Brain microvascular endothelial cell (primary cell): Measurements from ENCODE around the gene ZIC5.

Source experiments
- DNase-seq: peaks from one replicate; pipeline ENCODE4 v3.0.0-alpha.2; 2020
- H3K27ac ChIP-seq: fragments of 250-450 bp; sonication (Bioruptor Pico); 2 replicates; pipeline ENCODE4 v1.5.1; 2020; ENCODE audit warnings: mild to moderate bottlenecking, moderate library complexity
- H3K27me3 ChIP-seq: fragments of 250-450 bp; sonication (Bioruptor Pico); replicated peaks from 2 replicates; pipeline ENCODE4 v1.5.1; 2020; ENCODE audit warnings: mild to moderate bottlenecking
- H3K36me3 ChIP-seq: fragments of 250-450 bp; sonication (Bioruptor Pico); replicated peaks from 2 replicates; pipeline ENCODE4 v1.5.1; 2020; ENCODE audit warnings: mild to moderate bottlenecking
- H3K4me3 ChIP-seq: 2 replicates; pipeline ENCODE4 v1.5.1; 2011; ENCODE audit warnings: low read depth, mild to moderate bottlenecking, control low read depth, low read length, moderate library complexity
- in situ Hi-C: cut with HindIII; loops from 2 replicates; pipeline ENCODE4 v1.10.0; 2017; ENCODE audit warnings: low sequenced_read_pairs, low pct_ligation_motif_present
- TF ChIP-seq, protein P1 (sequence below): IDR thresholded peaks from 2 replicates; pipeline ENCODE4 v1.5.1; 2011; ENCODE audit warnings: low read depth, mild to moderate bottlenecking, moderate library complexity, low read length, control low read depth, inconsistent platforms; ENCODE audit errors: missing control alignments

The ZIC5 gene

GRCh38 chr13:99984461-99985240 lies 13.1 kb upstream of the ZIC5 start:
- no peaks in the 10 kb centered on the region for H3K36me3 ChIP-seq
- peak overlapping the region; percentile 75 for H3K27ac ChIP-seq
- no peaks in the 10 kb centered on the region for H3K27me3 ChIP-seq
- DNase-seq = no peak
- in situ Hi-C loops = no loop called here
- TF ChIP-seq, protein P1, sequence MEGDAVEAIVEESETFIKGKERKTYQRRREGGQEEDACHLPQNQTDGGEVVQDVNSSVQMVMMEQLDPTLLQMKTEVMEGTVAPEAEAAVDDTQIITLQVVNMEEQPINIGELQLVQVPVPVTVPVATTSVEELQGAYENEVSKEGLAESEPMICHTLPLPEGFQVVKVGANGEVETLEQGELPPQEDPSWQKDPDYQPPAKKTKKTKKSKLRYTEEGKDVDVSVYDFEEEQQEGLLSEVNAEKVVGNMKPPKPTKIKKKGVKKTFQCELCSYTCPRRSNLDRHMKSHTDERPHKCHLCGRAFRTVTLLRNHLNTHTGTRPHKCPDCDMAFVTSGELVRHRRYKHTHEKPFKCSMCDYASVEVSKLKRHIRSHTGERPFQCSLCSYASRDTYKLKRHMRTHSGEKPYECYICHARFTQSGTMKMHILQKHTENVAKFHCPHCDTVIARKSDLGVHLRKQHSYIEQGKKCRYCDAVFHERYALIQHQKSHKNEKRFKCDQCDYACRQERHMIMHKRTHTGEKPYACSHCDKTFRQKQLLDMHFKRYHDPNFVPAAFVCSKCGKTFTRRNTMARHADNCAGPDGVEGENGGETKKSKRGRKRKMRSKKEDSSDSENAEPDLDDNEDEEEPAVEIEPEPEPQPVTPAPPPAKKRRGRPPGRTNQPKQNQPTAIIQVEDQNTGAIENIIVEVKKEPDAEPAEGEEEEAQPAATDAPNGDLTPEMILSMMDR = no peak
- peak overlapping the region; percentile 61 for H3K4me3 ChIP-seq

DNA sequence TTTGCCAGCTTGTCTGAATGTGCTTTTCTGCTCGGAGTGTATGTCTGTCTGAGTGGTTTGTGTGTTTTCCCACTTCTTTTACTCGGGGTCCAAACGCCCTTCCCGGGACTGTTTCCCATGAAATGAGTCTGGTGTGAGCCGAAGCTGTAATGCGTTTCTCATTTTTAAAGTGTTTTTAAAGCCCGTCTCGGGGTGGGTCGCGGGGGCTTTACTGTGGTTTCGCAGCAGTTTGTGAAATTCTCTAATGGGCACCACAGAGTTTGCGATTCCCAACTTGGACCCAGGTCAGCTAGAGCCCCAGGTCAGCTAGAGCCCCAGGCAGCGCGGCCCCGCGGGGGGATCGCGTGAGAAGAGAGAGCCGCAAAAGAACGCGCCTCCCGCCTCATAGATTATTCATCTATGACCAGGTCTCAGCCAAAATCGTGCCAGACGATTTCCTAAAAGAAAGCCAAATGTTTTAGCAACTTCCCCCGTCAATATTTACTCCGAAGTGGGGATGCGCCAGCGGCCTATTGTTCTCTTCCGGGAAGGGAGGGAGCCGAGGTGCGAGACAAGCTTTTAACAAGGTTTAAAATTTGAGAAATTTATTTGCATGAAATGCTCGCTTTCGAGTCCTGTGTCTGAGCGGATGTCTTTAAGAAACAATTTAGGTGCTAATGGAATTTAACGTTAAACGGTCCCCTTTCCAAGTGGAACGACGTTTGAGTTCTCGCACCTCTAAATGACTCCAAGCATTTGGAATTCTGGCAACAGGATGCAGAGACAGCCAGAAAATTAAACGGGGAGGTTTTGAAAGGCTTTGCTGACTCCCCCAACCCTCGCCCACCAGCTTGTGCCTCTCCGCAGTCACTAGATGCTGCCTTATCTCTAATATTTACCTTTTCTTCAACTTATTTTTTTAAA lies 12.2 kb upstream of the ZIC5 start:
- Histone ChIP-seq H3K27me3 (no peaks in the 10 kb centered on the region), H3K27ac (peak overlapping the region; percentile 75), H3K4me3 (peak overlapping the region; percentile 61), H3K36me3 (no peaks in the 10 kb centered on the region)
- TF ChIP-seq, protein P1 = no peak
- no peak for DNase-seq
- in situ Hi-C loops = no loop called here

- no peaks in the 10 kb centered on the region for H3K36me3 ChIP-seq
- in situ Hi-C loops = no loop called here
- TF ChIP-seq, protein P1 = no peak
- H3K27me3 ChIP-seq = no peaks in the 10 kb centered on the region
- DNase-seq = no peak
- H3K4me3 ChIP-seq = peak overlapping the region; percentile 61
- peak overlapping the region; percentile 75 for H3K27ac ChIP-seq
These were observed 11.3 kb upstream of the ZIC5 start for GRCh38 chr13:99982731-99983498.

DNA sequence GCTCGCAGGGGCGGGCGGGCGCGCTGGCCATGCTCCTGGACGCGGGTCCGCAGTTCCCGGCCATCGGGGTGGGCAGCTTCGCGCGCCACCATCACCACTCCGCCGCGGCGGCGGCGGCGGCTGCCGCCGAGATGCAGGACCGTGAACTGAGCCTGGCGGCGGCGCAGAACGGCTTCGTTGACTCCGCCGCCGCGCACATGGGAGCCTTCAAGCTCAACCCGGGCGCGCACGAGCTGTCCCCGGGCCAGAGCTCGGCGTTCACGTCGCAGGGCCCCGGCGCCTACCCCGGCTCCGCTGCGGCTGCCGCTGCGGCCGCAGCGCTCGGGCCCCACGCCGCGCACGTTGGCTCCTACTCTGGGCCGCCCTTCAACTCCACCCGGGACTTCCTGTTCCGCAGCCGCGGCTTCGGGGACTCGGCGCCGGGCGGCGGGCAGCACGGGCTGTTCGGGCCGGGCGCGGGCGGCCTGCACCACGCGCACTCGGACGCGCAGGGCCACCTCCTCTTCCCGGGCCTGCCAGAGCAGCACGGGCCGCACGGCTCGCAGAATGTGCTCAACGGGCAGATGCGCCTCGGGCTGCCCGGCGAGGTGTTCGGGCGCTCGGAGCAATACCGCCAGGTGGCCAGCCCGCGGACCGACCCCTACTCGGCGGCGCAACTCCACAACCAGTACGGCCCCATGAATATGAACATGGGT lies 10.6 kb upstream of the ZIC5 start:
- no peaks in the 10 kb centered on the region for H3K27me3 ChIP-seq
- in situ Hi-C loops = no loop called here
- no peak for DNase-seq
- peak overlapping the region; percentile 61 for H3K4me3 ChIP-seq
- H3K36me3 ChIP-seq = no peaks in the 10 kb centered on the region
- TF ChIP-seq, protein P1 = no peak
- H3K27ac ChIP-seq = peak overlapping the region; percentile 75

DNA sequence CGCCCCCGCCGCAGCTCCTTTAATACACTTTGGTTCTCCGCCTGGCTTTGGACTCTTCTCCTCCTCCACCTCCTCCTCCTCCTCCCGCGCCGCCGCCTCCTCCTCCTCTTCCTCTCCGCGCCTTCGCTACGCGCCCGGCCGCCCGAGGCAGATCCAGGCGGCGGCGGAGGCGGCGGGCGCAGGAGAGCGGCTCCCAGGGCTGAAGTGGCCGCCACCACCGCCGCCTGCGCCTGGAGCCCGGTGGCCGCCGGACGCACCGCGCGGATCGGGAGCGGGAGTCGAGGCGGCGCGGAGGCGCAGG lies 10.1 kb upstream of the ZIC5 start, which contains the start of gene ZIC2:
Gene ZIC2 (plus strand): TSS at position 50 of the 301 bp plus-strand sequence. CDS start 281 bp downstream, outside the sequence.
- TF ChIP-seq, protein P1 = no peak
- in situ Hi-C loops = no loop called here
- H3K27ac ChIP-seq = peak within 1 kb of the TSS; percentile 75

More for the DNA sequence above, 10.1 kb upstream of the ZIC5 start, which contains the start of gene ZIC2:
- Histone ChIP-seq H3K27me3 (no peaks in the 10 kb centered on the region), H3K4me3 (peak within 1 kb of the TSS; percentile 61), H3K36me3 (no peaks in the 10 kb centered on the region)
- no peak for DNase-seq
